ENCODE measurements around the gene CAPZA2.
"Not testable (repeated sequence)": the region's sequence is repeated elsewhere in the genome, so short reads cannot be mapped to it uniquely, and the experiment has no call there.

CAPZA2 gene

GRCh38 chr7:116955801-116956476 is 93.6 kb downstream of the CAPZA2 start:
- DNase-seq, result no peak

- DNase-seq, result peak in 1 of 2 experiments; percentile 28
Observed at GRCh38 chr7:116956477-116956804, 94.1 kb downstream of the CAPZA2 start.

GRCh38 chr7:116957874-116958273 is 95.5 kb downstream of the CAPZA2 start:
- DNase-seq, result no peak

DNA sequence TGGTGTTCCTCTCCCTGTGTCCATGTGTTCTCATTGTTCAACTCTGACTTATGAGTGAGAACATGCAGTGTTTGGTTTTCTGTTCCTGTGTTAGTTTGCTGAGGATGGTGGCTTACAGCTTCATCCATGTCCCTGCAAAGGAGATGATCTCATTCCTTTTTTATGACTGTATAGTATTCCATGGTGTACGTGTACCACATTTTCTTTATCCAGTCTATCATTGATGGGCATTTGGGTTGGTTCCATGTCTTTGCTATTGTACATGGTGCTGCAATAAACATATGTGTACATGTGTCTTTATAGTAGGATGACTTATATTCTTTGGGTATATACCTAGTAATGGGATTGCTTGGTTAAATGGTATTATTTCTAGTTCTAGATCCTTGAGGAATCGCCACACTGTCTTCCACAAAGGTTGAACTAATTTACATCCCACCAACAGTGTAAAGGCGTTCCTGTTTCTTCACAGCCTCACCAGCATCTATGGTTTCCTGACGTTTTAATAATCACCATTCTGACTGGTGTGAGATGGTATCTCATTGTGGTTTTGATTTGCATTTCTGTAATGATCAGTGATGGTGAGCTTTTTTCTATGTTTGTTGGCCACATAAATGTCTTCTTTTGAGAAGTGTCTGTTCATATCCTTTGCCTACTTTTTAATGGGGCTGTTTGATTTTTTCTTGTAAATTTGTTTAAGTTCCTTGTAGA is 99.7 kb downstream of the CAPZA2 start:
- DNase-seq, result not testable (repeated sequence)

DNA sequence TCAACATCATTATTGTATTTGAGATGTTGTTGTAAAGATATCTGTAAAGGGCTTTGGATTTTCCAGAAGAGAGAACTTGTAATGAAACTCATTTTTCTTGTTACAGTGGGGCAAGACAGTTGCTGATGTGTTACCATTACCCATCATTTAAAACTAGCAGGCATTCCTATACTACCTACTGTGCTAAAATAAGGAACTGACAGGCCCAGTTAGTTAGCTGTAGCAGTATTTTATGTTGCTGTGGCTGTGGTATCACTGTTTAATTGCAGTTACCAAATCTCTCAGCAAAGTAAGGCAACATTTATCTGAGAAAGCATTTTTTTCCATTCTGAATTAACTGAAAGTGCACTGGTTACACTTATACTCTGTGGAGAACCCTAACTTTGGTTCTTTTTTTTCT is 100.8 kb downstream of the CAPZA2 start:
- DNase-seq, result no peak

DNA sequence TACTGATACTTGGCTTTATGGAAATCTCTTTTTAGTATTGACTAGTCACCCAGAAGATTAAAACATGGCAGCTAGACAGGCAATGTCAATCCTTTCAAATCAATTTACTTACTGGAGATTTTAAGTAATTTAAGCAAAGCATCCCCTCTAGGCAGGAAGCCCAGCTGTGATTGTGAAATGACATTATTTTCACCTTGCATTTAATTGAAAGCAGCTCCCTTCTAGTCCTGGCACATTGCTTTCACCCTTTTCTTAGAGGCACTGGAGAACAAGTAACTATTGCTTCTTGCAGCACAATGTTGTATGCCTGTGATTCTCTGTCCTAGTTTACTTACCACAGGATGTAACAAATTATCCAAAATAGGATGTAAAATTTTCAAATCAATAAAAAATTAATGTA is 104.2 kb downstream of the CAPZA2 start:
- DNase-seq, result no peak

DNA sequence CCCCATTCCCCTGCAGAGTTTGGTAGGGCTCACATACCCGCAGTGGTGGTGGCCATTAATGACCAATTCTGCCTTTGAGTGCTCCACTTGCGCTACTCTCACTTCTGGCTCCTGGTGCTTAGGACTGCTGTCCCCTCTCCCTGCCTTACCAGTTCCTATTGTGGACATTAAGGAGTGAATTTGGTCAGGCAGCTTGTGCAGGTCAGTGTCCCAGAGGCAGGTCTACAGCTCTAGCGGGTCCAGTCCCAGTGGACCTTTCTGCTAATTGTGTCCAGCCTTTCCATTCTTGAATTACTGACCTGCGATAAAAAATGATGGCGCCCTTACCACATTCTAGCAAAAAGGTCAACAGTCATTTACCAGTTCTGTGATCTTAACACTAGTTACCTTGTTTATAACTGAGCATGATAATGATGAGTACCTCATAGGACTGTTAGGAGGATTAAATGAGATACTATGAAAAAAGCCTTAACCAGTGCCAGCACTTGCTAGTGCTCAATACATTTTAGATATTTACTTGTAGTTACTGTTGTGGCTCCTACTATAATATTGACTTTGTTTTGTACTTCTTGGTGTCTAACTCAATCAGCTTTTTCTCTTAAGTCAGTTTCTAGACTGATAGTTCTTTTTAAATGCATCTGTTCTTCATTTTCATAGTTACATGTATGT is 105.0 kb downstream of the CAPZA2 start:
- DNase-seq, result no peak

GRCh38 chr7:116967983-116968382 is 105.6 kb downstream of the CAPZA2 start:
- DNase-seq, result no peak

GRCh38 chr7:116968631-116969030 is 106.2 kb downstream of the CAPZA2 start:
- no peak for DNase-seq

GRCh38 chr7:116969371-116969902 is 107.0 kb downstream of the CAPZA2 start:
- no peak for DNase-seq

DNA sequence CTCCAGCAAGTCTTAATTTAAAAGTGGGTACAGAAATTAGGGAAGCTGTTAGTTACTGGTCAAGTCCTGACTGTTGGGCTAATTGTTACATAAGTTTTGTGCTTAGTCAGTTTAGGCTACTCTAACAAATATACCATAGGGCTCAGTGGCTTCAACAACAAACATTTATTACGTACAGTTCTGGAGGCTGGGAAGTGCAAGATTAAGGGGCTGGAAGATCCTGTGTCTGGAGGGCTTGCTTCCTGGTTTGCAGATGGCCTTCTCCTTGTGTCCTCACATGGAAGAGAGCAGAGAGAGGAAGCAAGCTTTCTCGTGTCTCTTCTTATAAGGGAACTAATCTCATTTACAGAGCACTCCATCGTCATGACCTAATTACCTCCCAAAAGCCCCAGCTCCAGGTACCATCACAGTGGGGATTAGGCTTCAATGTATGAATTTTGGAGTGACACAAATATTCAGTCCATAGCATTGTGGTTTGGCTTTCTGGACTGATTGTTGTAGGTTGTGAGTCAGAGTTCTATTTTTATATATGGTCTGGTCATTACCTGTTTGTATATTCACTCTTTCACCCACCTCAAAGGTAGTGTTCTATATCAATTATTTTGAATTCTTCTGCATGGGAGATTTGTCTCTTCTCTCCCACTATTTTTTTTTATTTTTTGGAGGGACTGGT is 108.0 kb downstream of the CAPZA2 start:
- DNase-seq, result no peak

GRCh38 chr7:116971153-116971552 is 108.8 kb downstream of the CAPZA2 start:
- DNase-seq, result not testable (repeated sequence)
